H4 (cell line): ENCODE measurements around the gene SLC66A1. TPM values are rescaled to one million over a fixed set of nuclear protein-coding genes. Genes with fewer than 3 reads are reported as not detected.

Source experiments
- DNase-seq: peaks from one replicate; pipeline ENCODE4 v3.0.0-alpha.2; 2015; ENCODE audit warnings: low spot score
- total RNA-seq: library from RNA; depleted of rRNA; stranded (reverse); fragments of >200 nt; shearing (Covaris generic); gene quantifications from 2 replicates; pipeline ENCODE4 v1.2.3, GENCODE V29; 2014; rRNA removed

SLC66A1 gene
- total RNA-seq, 1 experiment from 2014 or later = 8.8 TPM

GRCh38 chr1:19376428-19377372, 64.6 kb downstream of the SLC66A1 start:
- no peak for DNase-seq

DNA sequence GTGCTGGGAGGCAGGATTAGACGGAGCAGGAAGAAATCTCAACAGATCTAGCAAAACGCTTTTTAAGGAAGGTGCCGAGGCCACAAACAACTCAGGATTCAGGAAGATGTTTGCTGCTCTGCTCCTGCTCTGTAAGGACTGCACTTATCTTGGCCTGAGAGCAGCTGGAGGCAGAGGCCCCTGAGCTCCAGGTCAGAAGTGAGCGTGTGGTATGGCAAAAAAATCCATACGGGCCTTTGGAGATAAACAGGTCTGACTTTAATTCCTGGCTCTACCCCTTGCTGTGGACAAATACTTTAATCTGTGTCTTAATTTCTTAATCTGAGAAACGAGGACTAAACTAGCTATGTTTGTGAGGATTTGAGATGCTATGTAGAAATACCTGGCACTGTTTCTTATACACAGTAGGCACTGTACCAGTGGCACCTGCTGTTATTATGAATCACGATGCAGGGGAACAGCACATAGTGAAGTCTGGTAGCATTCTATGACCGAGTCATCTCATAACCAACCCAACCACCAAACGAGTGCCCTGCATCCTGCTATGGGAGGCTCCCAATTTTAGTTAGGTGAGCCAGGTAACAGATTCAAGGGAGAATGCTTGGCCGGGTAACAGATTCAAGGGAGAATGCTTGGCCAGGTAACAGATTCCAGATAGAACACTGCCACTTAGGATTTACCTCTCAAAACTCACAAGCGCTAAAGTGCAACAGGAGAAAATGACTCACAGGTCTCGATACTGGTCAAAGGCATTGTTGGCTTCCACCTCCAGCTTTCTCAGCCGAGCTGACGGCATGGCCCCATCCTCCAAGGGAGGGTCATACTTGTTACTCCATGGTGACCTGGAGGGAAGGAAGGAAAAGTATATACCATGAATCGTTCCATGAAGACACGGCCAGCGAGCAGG, 65.9 kb downstream of the SLC66A1 start:
- no peak for DNase-seq

Other genes starting within 250 kb of the SLC66A1 start
- 25.9 and 39.2 TPM in 2 replicates for gene UBR4, start 102.1 kb upstream of the SLC66A1 start, total RNA-seq
- gene EMC1, start 60.8 kb upstream of the SLC66A1 start, total RNA-seq = 70.4 and 76.5 TPM in 2 replicates
- gene MRTO4, start 60.5 kb upstream of the SLC66A1 start, total RNA-seq = 35.9 and 39.8 TPM in 2 replicates
- gene AKR7A3, start 23.6 kb upstream of the SLC66A1 start, total RNA-seq = 0.31 TPM in 1 of 2 replicates, not detected in the other
- 87.8 and 101 TPM in 2 replicates for gene AKR7A2, start 182 bp upstream of the SLC66A1 start, total RNA-seq
- 165 and 184 TPM in 2 replicates for gene CAPZB, start 173.2 kb downstream of the SLC66A1 start, total RNA-seq